NOMO-1 treated with DMSO at 0.1 percent for 48 hours (cell line): ENCODE results near the gene NBPF9.
"Not testable (repeated sequence)": the region's sequence is repeated elsewhere in the genome, so short reads cannot be mapped to it uniquely, and the experiment has no call there.

ENCODE experiments used
- DNase-seq: peaks from one replicate; lab custom pipeline; 2025; ENCODE audit not compliant: unreplicated experiment; lab: John Stamatoyannopoulos, UW

NBPF9 gene

GRCh38 chr1:149103109-149104081 is at the start of gene NBPF9:
TSS of gene NBPF9 (minus strand) at chr1:149103551. CDS start at chr1:149082139, 21,412 bp downstream.
- DNase-seq, result not testable (repeated sequence)

- not testable (repeated sequence) for DNase-seq
Observed at GRCh38 chr1:149149909-149150308, 46.6 kb upstream of the NBPF9 start.

- DNase-seq, result not testable (repeated sequence)
Observed at GRCh38 chr1:149137585-149137984, 34.2 kb upstream of the NBPF9 start.

- not testable (repeated sequence) for DNase-seq
Observed at GRCh38 chr1:149130938-149131337, 27.6 kb upstream of the NBPF9 start.

- DNase-seq, result not testable (repeated sequence)
Observed at GRCh38 chr1:149129245-149129644, 25.9 kb upstream of the NBPF9 start.

GRCh38 chr1:149126555-149127145 is 23.3 kb upstream of the NBPF9 start:
- not testable (repeated sequence) for DNase-seq

GRCh38 chr1:149123948-149124926 is 20.9 kb upstream of the NBPF9 start:
- DNase-seq, result not testable (repeated sequence)

GRCh38 chr1:149112828-149113227 is 9.5 kb upstream of the NBPF9 start:
- not testable (repeated sequence) for DNase-seq

- not testable (repeated sequence) for DNase-seq
Observed at GRCh38 chr1:149110343-149110742, 7.0 kb upstream of the NBPF9 start.

- not testable (repeated sequence) for DNase-seq
Observed at GRCh38 chr1:149102574-149102973, 777 bp downstream of the NBPF9 start.

- DNase-seq, result not testable (repeated sequence)
Observed at GRCh38 chr1:149098276-149098675, 5.1 kb downstream of the NBPF9 start.

GRCh38 chr1:149093155-149093554 is 10.2 kb downstream of the NBPF9 start:
- not testable (repeated sequence) for DNase-seq

GRCh38 chr1:149075505-149076127 is 27.7 kb downstream of the NBPF9 start:
- not testable (repeated sequence) for DNase-seq

GRCh38 chr1:149064611-149065010 is 38.7 kb downstream of the NBPF9 start:
- DNase-seq, result not testable (repeated sequence)

- not testable (repeated sequence) for DNase-seq
Observed at GRCh38 chr1:149043056-149043455, 60.3 kb downstream of the NBPF9 start.

GRCh38 chr1:149033916-149034315 is 69.4 kb downstream of the NBPF9 start:
- DNase-seq, result not testable (repeated sequence)

- DNase-seq, result not testable (repeated sequence)
Observed at GRCh38 chr1:149024327-149024726, 79.0 kb downstream of the NBPF9 start.

GRCh38 chr1:149018577-149018976 is 84.8 kb downstream of the NBPF9 start:
- DNase-seq, result not testable (repeated sequence)

- DNase-seq, result not testable (repeated sequence)
Observed at GRCh38 chr1:149016626-149017025, 86.7 kb downstream of the NBPF9 start.

- not testable (repeated sequence) for DNase-seq
Observed at GRCh38 chr1:149015522-149015921, 87.8 kb downstream of the NBPF9 start.
